ENCODE results near the gene FATE1. TPM values are rescaled to one million over a fixed set of nuclear protein-coding genes. Genes with fewer than 3 reads are reported as not detected.

The FATE1 gene
- total RNA-seq, 2 experiments from 2014 or later = not detected

DNA sequence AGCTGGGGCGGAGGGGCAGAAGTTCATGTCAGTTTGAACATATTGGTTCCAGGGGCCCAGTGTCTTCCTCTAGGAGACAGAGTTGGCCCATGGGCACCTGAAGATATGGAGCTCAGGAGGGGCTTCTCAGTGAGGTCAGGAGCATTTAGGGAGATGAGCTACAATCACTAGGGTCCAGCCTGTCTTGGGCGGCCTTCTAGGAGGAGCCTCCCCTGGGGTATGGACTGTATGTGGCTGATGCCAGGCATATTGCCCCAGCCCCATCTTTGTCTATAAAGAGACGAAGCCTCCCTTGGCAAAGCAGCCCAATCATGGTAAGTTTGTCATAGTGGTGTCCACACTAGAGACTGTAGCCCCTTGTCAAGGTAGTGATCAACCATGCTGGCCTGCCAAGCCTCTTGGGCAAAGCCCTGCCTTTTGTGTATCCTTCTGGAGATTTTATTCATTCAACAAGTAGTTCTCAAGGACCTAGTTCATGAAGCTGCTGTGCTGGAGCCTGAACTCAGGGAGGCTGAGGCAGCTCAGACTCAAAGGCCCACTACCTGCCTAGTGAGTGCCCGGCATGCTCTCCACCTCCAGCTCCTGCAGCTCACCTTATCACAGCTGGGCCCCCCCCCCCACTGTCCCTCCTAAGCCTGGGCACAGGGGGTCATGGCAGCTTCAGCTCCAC, 13.4 kb downstream of the FATE1 start:
- H3K27me3 Mint-ChIP-seq = peaks cover 2% of the 10 kb centered on the region
- ChIA-PET POLR2A (no interaction called here), CTCF (interaction anchor here (0.6 kb wide), 1 partner anchor 148 kb away, joined by 3 read pairs; no protein-coding TSS in a partner anchor)
- H3K36me3 Mint-ChIP-seq (ENCODE audit: low read depth) = no peaks in the 10 kb centered on the region
- no peaks in the 10 kb centered on the region for H3K4me1 Mint-ChIP-seq
- DNase-seq (no peak), ATAC-seq (no peak)
- intact Hi-C loops (cut with DNase I, micrococcal nuclease) = no loop called here
- H3K4me3 Mint-ChIP-seq = no peak overlapping the region
- H3K27ac Mint-ChIP-seq = no peak overlapping the region
- no peaks in the 10 kb centered on the region for H3K9me3 Mint-ChIP-seq (ENCODE audit: low read depth)

GRCh38 chrX:151734446-151734845, 18.6 kb downstream of the FATE1 start, which contains the start of gene CNGA2:
Gene CNGA2 (plus strand): TSS chrX:151734746. CDS start chrX:151738484, 3,738 bp downstream.
- no peaks in the 10 kb centered on the region for H3K36me3 Mint-ChIP-seq (ENCODE audit: low read depth)
- ATAC-seq = no peak
- no peaks in the 10 kb centered on the region for H3K9me3 Mint-ChIP-seq (ENCODE audit: low read depth)
- CTCF ChIA-PET = no interaction called here
- intact Hi-C loops (cut with DNase I, micrococcal nuclease) = no loop called here
- POLR2A ChIA-PET = no interaction called here
- no peak within 1 kb of the TSS for H3K27ac Mint-ChIP-seq
- H3K27me3 Mint-ChIP-seq = peaks cover 6% of the 10 kb centered on the region
- no peak within 1 kb of the TSS for H3K4me3 Mint-ChIP-seq
- DNase-seq = no peak
- H3K4me1 Mint-ChIP-seq = no peaks in the 10 kb centered on the region

GRCh38 chrX:151735219-151735618, 19.4 kb downstream of the FATE1 start:
- Mint-ChIP-seq H3K27ac (no peak overlapping the region), H3K9me3 (ENCODE audit: low read depth) (no peaks in the 10 kb centered on the region), H3K4me1 (no peaks in the 10 kb centered on the region), H3K27me3 (peaks cover 6% of the 10 kb centered on the region), H3K36me3 (ENCODE audit: low read depth) (no peaks in the 10 kb centered on the region), H3K4me3 (no peak overlapping the region)
- DNase-seq (no peak), ATAC-seq (no peak)
- ChIA-PET CTCF (no interaction called here), POLR2A (no interaction called here)
- intact Hi-C loops (cut with DNase I, micrococcal nuclease) = no loop called here

DNA sequence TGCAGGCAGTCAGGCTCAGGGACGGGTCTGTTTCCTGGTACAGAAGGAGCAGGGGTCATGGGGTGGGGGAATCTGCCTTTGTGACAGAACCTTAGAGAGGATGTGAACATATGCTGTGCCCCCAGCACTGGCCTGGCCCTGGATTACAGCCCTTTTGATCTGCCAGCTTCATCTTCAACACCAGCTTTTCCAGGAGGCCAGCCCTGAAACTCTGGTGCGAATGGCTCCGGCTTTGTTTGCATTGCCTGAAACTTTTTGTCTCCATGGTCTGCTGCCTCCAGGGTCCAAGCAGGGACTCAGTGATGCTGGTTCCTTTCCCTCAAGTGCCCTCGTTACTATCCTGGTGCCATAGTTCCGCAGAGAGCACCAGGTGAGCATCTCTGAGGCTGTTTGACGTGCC, 20.9 kb downstream of the FATE1 start:
- H3K4me3 Mint-ChIP-seq = no peak overlapping the region
- H3K36me3 Mint-ChIP-seq (ENCODE audit: low read depth) = no peaks in the 10 kb centered on the region
- CTCF ChIA-PET = no interaction called here
- H3K27me3 Mint-ChIP-seq = peaks cover 6% of the 10 kb centered on the region
- intact Hi-C loops (cut with DNase I, micrococcal nuclease) = no loop called here
- POLR2A ChIA-PET = no interaction called here
- H3K4me1 Mint-ChIP-seq = no peaks in the 10 kb centered on the region
- no peaks in the 10 kb centered on the region for H3K9me3 Mint-ChIP-seq (ENCODE audit: low read depth)
- no peak overlapping the region for H3K27ac Mint-ChIP-seq
- ATAC-seq (no peak), DNase-seq (no peak)

DNA sequence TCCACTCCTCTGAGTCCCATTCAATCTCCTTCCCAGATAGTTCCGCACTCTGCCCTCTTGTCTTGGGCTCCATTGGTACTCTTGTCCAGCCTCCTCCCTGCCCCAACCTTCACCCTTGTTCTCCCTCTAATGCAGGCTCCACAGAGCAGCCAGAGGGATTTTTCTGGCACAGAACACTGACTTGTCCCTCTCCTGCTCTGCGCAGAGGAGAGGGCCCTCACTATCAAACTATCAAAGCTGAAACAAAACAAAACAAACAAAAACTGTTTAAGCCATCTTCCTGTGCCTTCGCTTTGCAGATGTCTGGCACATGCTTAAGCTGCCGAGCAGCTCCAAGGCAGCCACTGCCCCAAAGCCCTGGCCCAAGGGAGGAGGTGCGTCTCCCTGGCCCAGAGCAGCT, 21.7 kb downstream of the FATE1 start:
- H3K9me3 Mint-ChIP-seq (ENCODE audit: low read depth) = no peaks in the 10 kb centered on the region
- CTCF ChIA-PET = interaction anchor here (1.1 kb wide), 1 partner anchor 12 kb away, joined by 4 read pairs; no protein-coding TSS in a partner anchor

GRCh38 chrX:151738751-151739150, 22.9 kb downstream of the FATE1 start:
- no peak for DNase-seq
- intact Hi-C loops (cut with DNase I, micrococcal nuclease) = no loop called here
- Mint-ChIP-seq H3K36me3 (ENCODE audit: low read depth) (no peaks in the 10 kb centered on the region), H3K4me1 (no peaks in the 10 kb centered on the region), H3K4me3 (no peak overlapping the region), H3K27ac (no peak overlapping the region), H3K27me3 (peaks cover 6% of the 10 kb centered on the region), H3K9me3 (ENCODE audit: low read depth) (no peaks in the 10 kb centered on the region)
- CTCF ChIA-PET = no interaction called here
- POLR2A ChIA-PET = no interaction called here
- ATAC-seq = no peak

More for the DNA sequence above, 21.7 kb downstream of the FATE1 start:
- intact Hi-C loops (cut with DNase I, micrococcal nuclease) = no loop called here
- no peak overlapping the region for H3K4me3 Mint-ChIP-seq
- no peaks in the 10 kb centered on the region for H3K4me1 Mint-ChIP-seq
- H3K27me3 Mint-ChIP-seq = peaks cover 6% of the 10 kb centered on the region
- no peak for ATAC-seq
- POLR2A ChIA-PET = no interaction called here
- H3K27ac Mint-ChIP-seq = no peak overlapping the region
- no peak for DNase-seq
- no peaks in the 10 kb centered on the region for H3K36me3 Mint-ChIP-seq (ENCODE audit: low read depth)

- no peaks in the 10 kb centered on the region for H3K36me3 Mint-ChIP-seq (ENCODE audit: low read depth)
- no peaks in the 10 kb centered on the region for H3K4me1 Mint-ChIP-seq
- ATAC-seq = no peak
- H3K27ac Mint-ChIP-seq = no peak overlapping the region
- POLR2A ChIA-PET = no interaction called here
- no peak for DNase-seq
- CTCF ChIA-PET = no interaction called here
- H3K4me3 Mint-ChIP-seq = no peak overlapping the region
- no peaks in the 10 kb centered on the region for H3K27me3 Mint-ChIP-seq
- H3K9me3 Mint-ChIP-seq (ENCODE audit: low read depth) = no peaks in the 10 kb centered on the region
- intact Hi-C loops (cut with DNase I, micrococcal nuclease) = no loop called here
Observed at GRCh38 chrX:151741606-151742005, 25.8 kb downstream of the FATE1 start.

GRCh38 chrX:151742311-151742710, 26.5 kb downstream of the FATE1 start:
- Mint-ChIP-seq H3K27me3 (no peaks in the 10 kb centered on the region), H3K9me3 (ENCODE audit: low read depth) (no peaks in the 10 kb centered on the region), H3K4me3 (no peak overlapping the region), H3K36me3 (ENCODE audit: low read depth) (no peaks in the 10 kb centered on the region), H3K27ac (no peak overlapping the region), H3K4me1 (no peaks in the 10 kb centered on the region)
- ChIA-PET CTCF (no interaction called here), POLR2A (no interaction called here)
- intact Hi-C loops (cut with DNase I, micrococcal nuclease) = no loop called here
- DNase-seq (no peak), ATAC-seq (no peak)

DNA sequence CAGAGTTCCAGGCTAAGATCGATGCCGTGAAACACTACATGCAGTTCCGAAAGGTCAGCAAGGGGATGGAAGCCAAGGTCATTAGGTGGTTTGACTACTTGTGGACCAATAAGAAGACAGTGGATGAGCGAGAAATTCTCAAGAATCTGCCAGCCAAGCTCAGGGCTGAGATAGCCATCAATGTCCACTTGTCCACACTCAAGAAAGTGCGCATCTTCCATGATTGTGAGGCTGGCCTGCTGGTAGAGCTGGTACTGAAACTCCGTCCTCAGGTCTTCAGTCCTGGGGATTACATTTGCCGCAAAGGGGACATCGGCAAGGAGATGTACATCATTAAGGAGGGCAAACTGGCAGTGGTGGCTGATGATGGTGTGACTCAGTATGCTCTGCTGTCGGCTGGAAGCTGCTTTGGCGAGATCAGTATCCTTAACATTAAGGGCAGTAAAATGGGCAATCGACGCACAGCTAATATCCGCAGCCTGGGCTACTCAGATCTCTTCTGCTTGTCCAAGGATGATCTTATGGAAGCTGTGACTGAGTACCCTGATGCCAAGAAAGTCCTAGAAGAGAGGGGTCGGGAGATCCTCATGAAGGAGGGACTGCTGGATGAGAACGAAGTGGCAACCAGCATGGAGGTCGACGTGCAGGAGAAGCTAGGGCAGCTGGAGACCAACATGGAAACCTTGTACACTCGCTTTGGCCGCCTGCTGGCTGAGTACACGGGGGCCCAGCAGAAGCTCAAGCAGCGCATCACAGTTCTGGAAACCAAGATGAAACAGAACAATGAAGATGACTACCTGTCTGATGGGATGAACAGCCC, 28.0 kb downstream of the FATE1 start:
- DNase-seq (no peak), ATAC-seq (no peak)
- ChIA-PET CTCF (interaction anchor here (0.7 kb wide), 1 partner anchor 889 kb away, joined by 3 read pairs; no protein-coding TSS in a partner anchor), POLR2A (no interaction called here)
- no peaks in the 10 kb centered on the region for H3K9me3 Mint-ChIP-seq (ENCODE audit: low read depth)
- H3K27ac Mint-ChIP-seq = no peak overlapping the region
- no peaks in the 10 kb centered on the region for H3K4me1 Mint-ChIP-seq
- H3K36me3 Mint-ChIP-seq (ENCODE audit: low read depth) = no peaks in the 10 kb centered on the region
- intact Hi-C loops (cut with DNase I, micrococcal nuclease) = no loop called here
- no peaks in the 10 kb centered on the region for H3K27me3 Mint-ChIP-seq
- H3K4me3 Mint-ChIP-seq = no peak overlapping the region

DNA sequence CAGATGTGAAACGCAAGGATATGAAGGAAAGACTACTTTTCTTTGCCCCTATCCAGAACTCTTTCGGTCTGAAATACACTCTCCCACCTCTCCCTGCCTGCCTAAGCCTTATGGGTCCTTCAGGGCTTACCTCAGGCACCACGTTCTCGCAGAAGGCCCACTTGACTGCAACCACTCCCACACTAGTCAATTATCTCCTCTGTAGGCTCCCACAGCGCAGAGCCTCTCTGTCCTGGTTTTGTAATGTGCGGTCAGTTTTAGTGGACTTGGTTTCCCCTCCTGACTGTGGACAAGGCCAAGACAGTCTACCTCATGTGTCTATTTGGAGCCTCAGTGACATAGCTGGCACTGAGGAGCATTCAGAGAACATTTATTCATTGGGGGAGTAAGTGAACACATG, 29.8 kb downstream of the FATE1 start:
- CTCF ChIA-PET = no interaction called here
- POLR2A ChIA-PET = no interaction called here
- H3K4me3 Mint-ChIP-seq = no peak overlapping the region
- intact Hi-C loops (cut with DNase I, micrococcal nuclease) = no loop called here
- H3K27me3 Mint-ChIP-seq = no peaks in the 10 kb centered on the region
- ATAC-seq (no peak), DNase-seq (no peak)
- H3K27ac Mint-ChIP-seq = no peak overlapping the region
- H3K36me3 Mint-ChIP-seq (ENCODE audit: low read depth) = no peaks in the 10 kb centered on the region
- no peaks in the 10 kb centered on the region for H3K9me3 Mint-ChIP-seq (ENCODE audit: low read depth)
- no peaks in the 10 kb centered on the region for H3K4me1 Mint-ChIP-seq

GRCh38 chrX:151746502-151746901, 30.7 kb downstream of the FATE1 start:
- H3K27me3 Mint-ChIP-seq = no peaks in the 10 kb centered on the region
- no peak for ATAC-seq

DNA sequence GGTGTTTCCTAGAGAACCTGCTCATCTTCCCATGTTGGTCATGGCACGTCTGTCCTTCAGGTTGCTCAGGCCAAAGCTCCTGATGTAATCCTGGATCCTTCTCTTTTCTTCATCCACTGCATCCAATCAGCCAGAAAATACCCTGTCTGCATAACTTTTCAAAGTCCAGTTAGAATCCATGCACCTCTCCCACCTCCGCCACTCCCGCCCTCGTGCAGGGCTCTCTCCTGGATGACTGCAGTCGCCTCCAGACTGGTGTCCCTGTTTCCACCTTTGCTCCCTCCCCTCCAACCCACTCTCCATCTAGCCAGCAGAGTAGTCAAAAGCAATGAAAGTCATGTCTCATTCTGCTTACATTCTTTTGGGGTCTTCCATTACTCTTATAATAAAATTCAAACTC, 34.7 kb downstream of the FATE1 start:
- DNase-seq = no peak

More at GRCh38 chrX:151746502-151746901, 30.7 kb downstream of the FATE1 start:
- Mint-ChIP-seq H3K36me3 (ENCODE audit: low read depth) (no peaks in the 10 kb centered on the region), H3K4me1 (no peaks in the 10 kb centered on the region), H3K27ac (no peak overlapping the region), H3K4me3 (no peak overlapping the region), H3K9me3 (ENCODE audit: low read depth) (no peaks in the 10 kb centered on the region)
- CTCF ChIA-PET = no interaction called here
- DNase-seq = no peak
- POLR2A ChIA-PET = no interaction called here
- intact Hi-C loops (cut with DNase I, micrococcal nuclease) = no loop called here

More for the DNA sequence above, 34.7 kb downstream of the FATE1 start:
- Mint-ChIP-seq H3K4me3 (no peak overlapping the region), H3K27me3 (no peaks in the 10 kb centered on the region), H3K9me3 (ENCODE audit: low read depth) (no peaks in the 10 kb centered on the region), H3K36me3 (ENCODE audit: low read depth) (no peaks in the 10 kb centered on the region), H3K27ac (no peak overlapping the region), H3K4me1 (no peaks in the 10 kb centered on the region)
- intact Hi-C loops (cut with DNase I, micrococcal nuclease) = loop anchor here in 1 of 2 experiments (5.0 kb wide), 1 partner anchor 1067 kb away; no protein-coding TSS in a partner anchor
- no peak for ATAC-seq
- ChIA-PET POLR2A (interaction anchor here (0.7 kb wide), 1 partner anchor 123 kb away, joined by 4 read pairs; no protein-coding TSS in a partner anchor), CTCF (interaction anchor here (0.6 to 1.2 kb wide), 5 partner anchors 10 to 882 kb away, joined by 3 to 6 read pairs (median 3); no protein-coding TSS in a partner anchor)

All from activated CD4-positive, alpha-beta T cell treated with anti-CD3 and anti-CD28 coated beads for 36 hours (primary cell).